Esophagus muscularis mucosa (tissue), 4 donors: ENCODE measurements around the gene ICOSLG. TPM values are rescaled to one million over a fixed set of nuclear protein-coding genes. Genes with fewer than 3 reads are reported as not detected.
"Not testable (repeated sequence)": the region's sequence is repeated elsewhere in the genome, so short reads cannot be mapped to it uniquely, and the experiment has no call there.

Experiments
- DNase-seq: peaks from one replicate; pipeline ENCODE4 v3.0.0-alpha.2; 2017; ENCODE audit errors: extremely low spot score
- H3K27ac ChIP-seq, 4 donors: fragments of 200-600 bp; sonication (generic); replicated peaks in 1 of 4; 1 replicate in 3 of 4; 2 replicates in 1 of 4; pipeline ENCODE4 v1.5.1; 2016 to 2019; ENCODE audit warnings: mild to moderate bottlenecking in 1 of 4
- H3K27me3 ChIP-seq, 4 donors: fragments of 200-600 bp; sonication (generic); one replicate each; pipeline versions ENCODE4 v1.5.1 to v1.6.0; 2016 to 2019
- H3K36me3 ChIP-seq, 4 donors: fragments of 200-600 bp; sonication (generic); one replicate each; pipeline ENCODE4 v1.5.1; 2016 to 2019
- H3K4me1 ChIP-seq, 4 donors: fragments of 200-600 bp; sonication (generic); one replicate each; pipeline ENCODE4 v1.5.1; 2016 to 2019
- H3K4me3 ChIP-seq, 4 donors: fragments of 200-600 bp; sonication (generic); 1 replicate in 2 of 4; 2 replicates in 2 of 4; pipeline ENCODE4 v1.5.1; 2016 to 2019; ENCODE audit warnings: mild to moderate bottlenecking in 4 of 4, moderate library complexity in 1 of 4
- H3K9me3 ChIP-seq, 4 donors: fragments of 200-600 bp; sonication (generic); 1 replicate in 3 of 4; 2 replicates in 1 of 4; pipeline ENCODE4 v1.5.1; 2016 to 2019
- WGBS: methylation state at CpG from one replicate; pipeline ENCODE4 v1.1.5; 2018; 5-methylcytosine and 5-hydroxymethylcytosine counted together
- intact Hi-C: fragments of 100-400 bp; cut with DNase I; formaldehyde crosslinking; loops from one replicate; pipeline ENCODE4 v1.15.1; 2023
- total RNA-seq, 4 donors: library from RNA; depleted of rRNA; stranded (reverse); fragments of >200 nt; gene quantifications; one replicate each; pipeline versions ENCODE4 v1.1.0 to v1.2.1, GENCODE V29; 2016

The ICOSLG gene
- total RNA-seq, 4 donors from 2014 or later = 0.42 to 1.7 (median 0.95) TPM

DNA sequence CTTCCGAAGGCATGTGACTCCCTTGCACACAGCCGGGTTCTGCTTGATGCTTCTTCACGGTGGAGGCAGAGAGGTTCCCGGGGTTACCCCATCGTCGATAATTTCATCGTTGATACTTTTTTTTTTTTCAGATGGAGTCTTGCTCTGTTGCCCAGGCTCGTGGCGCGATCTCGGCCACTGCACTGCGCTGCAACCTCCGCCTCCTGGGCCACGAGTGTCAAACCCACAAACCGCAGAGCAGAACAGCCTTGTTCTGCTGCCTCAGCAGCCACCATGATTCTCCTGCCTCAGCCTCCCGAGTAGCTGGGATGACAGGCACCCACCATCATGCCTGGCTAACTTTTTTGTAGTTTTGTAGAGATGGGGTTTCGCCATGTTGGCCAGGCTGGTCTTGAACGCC, 20.1 kb downstream of the ICOSLG start:
- H3K27ac ChIP-seq, H3K9me3 ChIP-seq, H3K36me3 ChIP-seq, H3K27me3 ChIP-seq, DNase-seq, H3K4me1 ChIP-seq, H3K4me3 ChIP-seq, intact Hi-C loops: not testable (repeated sequence)
- WGBS = no CpG with 5 or more reads among the region's 18 CpGs

DNA sequence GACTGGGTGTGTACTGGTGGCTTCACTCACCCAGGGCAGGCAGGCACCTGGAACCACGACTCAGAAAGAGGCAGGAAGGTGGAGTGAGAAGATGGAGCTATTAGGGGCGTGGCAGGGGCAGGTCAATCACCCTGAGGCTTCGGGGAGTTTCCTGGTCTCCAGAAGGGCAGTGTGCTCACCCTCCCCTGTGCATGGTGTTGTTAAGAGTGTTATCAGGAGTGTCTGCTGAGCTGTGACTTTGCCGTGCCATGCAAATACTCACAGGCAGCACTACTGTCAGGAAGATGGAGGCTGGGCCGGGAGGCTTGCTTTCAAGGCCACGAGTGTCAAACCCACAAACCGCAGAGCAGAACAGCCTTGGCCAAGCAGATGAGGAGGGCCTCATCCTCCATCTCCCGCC, 22.3 kb downstream of the ICOSLG start:
- DNase-seq, H3K27me3 ChIP-seq, H3K9me3 ChIP-seq, H3K4me3 ChIP-seq, H3K36me3 ChIP-seq, H3K4me1 ChIP-seq, intact Hi-C loops, H3K27ac ChIP-seq: not testable (repeated sequence)
- WGBS = no CpG with 5 or more reads among the region's 8 CpGs

DNA sequence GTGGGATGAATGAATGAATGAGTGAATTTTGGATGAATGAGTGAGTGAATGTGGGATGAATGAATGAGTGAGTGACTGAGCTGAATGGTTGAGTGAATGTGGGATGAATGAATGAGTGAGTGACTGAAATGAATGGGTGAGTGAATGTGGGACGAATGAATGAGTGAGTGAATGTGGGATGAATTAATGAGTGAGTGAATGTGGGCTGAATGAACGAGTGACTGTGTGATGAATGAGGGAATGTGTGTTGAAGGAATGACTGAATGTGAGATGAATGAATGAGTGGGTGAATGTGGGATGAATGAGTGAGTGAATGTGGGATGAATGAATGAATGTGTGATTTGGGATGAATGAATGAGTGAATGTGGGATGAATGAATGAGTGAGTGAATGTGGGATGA, 28.8 kb downstream of the ICOSLG start:
- 75% methylated on average over 2 of the region's 2 CpGs for WGBS
- H3K9me3 ChIP-seq, H3K4me3 ChIP-seq, intact Hi-C loops, DNase-seq, H3K27me3 ChIP-seq, H3K36me3 ChIP-seq, H3K4me1 ChIP-seq, H3K27ac ChIP-seq: not testable (repeated sequence)

DNA sequence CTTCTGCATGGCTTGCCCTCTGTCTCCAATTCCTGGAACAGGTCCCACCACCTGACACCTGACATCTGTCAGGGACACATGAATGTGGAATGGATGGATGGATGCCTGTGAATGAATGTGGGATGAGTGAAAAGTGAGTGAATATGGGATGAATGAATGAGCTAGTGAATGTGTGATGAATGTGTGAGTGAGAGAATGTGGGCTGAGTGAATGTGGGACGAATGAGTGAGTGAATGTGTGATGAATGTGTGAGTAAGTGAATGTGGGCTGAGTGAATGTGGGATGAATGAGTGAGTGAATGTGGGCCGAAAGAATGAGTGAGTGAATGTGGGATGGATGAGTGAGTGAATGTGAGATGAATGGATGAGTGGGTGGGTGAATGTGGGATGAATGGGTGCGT, 29.2 kb downstream of the ICOSLG start:
- intact Hi-C loops, H3K4me1 ChIP-seq, H3K36me3 ChIP-seq, H3K4me3 ChIP-seq, H3K9me3 ChIP-seq, H3K27me3 ChIP-seq, DNase-seq, H3K27ac ChIP-seq: not testable (repeated sequence)
- WGBS = 93% methylated on average over 3 of the region's 3 CpGs

DNA sequence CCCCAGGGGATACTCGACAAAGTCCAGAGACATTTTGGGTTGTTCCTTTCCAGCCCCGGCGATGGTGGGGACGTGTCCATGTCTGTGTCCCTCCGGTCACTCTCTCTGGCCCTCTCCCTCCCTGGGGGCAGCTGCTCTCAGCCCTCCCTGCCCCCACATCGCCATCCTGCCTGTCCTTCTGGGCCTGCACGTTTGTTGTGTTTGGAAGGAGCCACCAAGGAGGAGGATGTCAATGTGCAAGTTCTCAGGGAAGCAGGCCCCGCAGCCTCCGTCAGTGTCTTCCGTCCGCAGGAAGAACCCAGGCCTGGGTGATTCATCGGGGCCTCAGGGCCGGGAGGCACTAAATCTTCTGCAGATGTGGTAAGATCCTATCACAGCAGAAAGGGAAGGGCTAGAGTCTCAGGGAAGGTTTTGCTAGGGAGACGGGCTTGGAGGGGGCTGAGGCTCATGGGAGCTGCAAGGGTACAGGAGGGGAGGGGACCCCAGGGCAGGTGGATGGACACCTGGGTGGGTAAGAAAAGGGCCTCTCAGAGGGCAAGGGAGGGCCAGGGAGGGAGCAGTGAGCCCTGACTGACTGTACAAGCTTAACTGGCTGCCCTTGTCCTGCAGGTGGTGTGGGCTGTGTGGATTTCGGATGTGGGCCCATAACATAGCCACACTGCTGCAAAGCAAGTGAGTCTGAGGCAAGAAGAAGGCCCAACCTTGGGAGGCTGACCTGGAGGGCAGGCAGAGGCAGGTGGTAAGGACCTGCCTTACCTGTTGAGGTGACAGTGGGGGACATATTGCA, 32.7 kb downstream of the ICOSLG start:
- H3K36me3 ChIP-seq, H3K9me3 ChIP-seq, H3K4me1 ChIP-seq, H3K27ac ChIP-seq, DNase-seq, H3K4me3 ChIP-seq, H3K27me3 ChIP-seq, intact Hi-C loops: not testable (repeated sequence)
- no CpG with 5 or more reads among the region's 15 CpGs for WGBS

DNA sequence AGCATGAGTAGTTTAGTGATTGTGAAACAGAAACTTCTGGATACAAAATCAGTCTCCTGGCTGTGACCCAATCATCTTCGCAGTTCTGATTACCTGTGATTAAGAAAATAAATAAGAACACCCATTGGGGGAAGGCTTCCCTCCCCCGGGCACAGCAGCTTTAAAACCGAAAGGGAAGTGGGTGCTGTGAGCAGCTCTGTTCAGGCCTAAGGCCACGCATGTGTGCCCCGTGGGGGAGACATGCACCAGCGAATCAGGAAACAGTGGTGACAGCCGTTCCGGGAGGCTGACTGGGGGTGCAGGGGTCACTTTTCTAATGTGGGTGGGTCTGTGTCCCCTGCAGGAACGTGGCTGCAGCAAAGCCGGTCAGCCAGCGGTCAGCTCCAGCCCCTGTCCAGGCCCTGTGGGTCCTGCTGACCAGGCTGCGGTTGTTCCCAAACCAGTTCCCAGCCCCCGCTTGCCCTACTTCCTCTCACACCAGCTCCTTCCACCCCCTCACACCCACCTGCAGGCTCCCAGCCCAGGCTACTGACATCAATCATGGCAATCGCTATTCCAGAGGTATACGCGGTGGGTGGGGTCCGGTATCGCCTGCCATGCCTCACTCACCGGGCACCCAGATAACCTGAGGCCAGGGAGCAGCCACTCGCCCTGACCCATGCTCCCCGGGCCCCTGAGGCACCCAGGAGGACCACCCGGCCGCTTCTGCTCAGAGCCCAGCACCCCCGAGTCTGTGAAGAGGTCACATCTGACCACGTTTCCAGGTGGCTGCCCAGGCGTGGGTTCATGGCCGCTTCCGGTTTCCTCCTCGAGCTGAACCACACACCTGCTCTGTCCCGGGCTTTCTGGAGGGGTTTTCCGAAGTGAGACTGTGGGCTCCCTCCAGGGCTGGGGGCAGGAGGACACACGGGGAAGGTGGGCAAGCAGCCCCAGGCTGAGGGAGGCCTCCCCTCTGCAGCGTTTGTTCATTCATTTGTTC, 33.8 kb downstream of the ICOSLG start:
- H3K27me3 ChIP-seq, H3K36me3 ChIP-seq, DNase-seq, H3K9me3 ChIP-seq, H3K4me1 ChIP-seq, intact Hi-C loops, H3K4me3 ChIP-seq, H3K27ac ChIP-seq: not testable (repeated sequence)
- no CpG with 5 or more reads among the region's 33 CpGs for WGBS

DNA sequence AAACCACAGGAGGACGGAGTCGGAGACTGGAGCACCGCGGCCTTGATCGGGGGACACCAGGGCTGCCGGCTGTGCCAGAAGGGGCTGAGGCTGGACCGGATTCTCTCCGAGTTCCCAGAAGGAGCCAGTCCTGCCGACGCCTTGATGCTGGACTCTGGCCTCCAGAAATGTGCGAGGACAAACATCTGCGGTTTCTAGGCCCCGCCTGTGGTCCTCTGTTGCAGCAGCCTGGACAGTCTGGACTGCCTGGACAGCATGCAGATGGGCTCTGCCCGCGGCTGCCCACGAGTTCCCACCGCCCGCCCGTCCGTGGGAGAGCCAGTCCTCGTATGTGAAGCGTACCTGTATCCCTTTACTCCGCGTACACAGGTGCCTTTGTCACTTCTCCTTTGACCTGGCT, 34.6 kb downstream of the ICOSLG start:
- H3K4me3 ChIP-seq, H3K27me3 ChIP-seq, H3K27ac ChIP-seq, H3K36me3 ChIP-seq, H3K4me1 ChIP-seq, DNase-seq, H3K9me3 ChIP-seq, intact Hi-C loops: not testable (repeated sequence)
- no CpG with 5 or more reads among the region's 24 CpGs for WGBS

DNA sequence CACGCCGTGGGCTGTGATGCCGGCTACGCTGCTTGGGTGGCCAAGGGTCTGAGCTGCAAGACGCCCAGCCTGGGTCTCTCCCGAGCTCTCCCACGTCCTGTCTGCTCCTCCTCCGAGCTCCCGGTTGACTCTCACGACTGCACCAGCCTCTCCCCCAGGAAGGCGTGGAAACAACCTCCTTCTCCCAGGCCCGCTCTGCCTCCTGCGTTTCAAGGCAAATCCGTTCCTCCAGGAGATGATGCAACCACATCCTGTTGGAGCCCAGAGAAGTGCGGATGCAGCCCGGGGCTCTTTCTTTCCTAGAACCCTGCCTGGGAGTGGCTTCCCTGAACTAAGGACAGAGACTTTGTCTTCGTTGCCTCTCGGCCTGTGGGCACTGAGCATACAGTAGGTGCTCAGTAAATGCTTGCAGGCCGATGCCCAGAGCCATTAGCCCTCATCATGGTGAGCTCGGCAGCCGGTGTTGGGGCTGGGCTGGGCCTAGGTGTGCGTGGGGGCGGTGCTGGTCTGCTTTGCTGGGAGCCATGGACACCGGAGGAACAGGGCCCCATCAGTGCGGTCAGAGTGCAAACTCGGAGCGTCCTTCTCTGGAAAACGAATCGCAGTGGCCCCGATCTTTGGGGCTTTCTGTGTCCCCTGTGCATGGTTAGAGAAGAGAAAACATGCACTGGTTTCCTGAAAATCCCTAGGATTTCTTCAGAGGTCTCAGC, 38.0 kb downstream of the ICOSLG start:
- H3K4me1 ChIP-seq, DNase-seq, H3K27ac ChIP-seq, H3K27me3 ChIP-seq, intact Hi-C loops, H3K9me3 ChIP-seq, H3K36me3 ChIP-seq, H3K4me3 ChIP-seq: not testable (repeated sequence)
- no CpG with 5 or more reads among the region's 30 CpGs for WGBS

DNA sequence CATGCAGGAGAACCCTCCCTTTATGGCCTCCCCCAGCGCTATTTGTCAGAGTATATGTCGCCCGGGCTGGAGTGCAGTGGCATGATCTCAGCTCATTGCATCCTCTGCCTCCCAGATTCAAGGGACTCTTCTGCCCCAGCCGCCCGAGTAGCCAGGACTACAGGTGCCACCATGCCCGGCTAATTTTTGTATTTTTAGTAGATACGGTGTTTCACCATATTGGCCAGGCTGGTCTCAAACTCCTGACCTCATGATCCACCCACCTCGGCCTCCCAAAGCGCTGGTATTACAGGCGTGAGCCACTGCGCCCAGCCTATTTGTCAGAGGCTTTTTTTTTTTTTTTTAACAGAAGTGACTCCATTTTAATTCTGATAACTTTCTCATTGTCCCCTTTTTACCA, 40.7 kb downstream of the ICOSLG start:
- H3K27me3 ChIP-seq, H3K4me3 ChIP-seq, intact Hi-C loops, H3K36me3 ChIP-seq, H3K4me1 ChIP-seq, H3K27ac ChIP-seq, H3K9me3 ChIP-seq, DNase-seq: not testable (repeated sequence)
- 95% methylated on average over 11 of the region's 11 CpGs for WGBS
